GM12873 (cell line): ENCODE measurements around the gene KCTD7.

Experiments
- CTCF ChIP-seq: IDR thresholded peaks from 2 replicates; pipeline ENCODE4 v1.5.1; 2012; ENCODE audit warnings: low read depth, mild to moderate bottlenecking, moderate library complexity, low read length, control low read depth; ENCODE audit not compliant: insufficient read depth; ENCODE audit errors: missing control alignments

KCTD7 gene

DNA sequence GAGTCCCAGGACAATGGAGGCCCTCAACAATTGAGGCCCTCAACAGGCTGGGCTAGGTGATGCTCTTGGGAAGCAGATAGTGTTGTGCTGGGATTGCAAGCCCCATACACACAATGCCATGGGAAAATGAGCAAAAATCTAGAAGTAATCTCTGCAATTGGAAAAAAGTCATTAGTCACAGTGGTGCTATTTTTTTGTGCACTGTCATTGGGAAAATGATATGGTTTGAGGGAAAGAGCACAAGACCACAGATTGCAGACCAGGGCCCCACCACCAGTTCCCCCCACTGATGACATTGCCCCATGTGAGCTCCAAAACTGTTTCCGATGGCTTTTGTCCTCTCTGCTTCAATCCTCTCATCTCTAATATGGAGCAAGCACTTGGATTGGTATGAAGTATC is 1.9 kb downstream of the KCTD7 start:
- no peak for TF ChIP-seq CTCF

GRCh38 chr7:66631471-66631870 is 2.8 kb downstream of the KCTD7 start:
- no peak for TF ChIP-seq CTCF

GRCh38 chr7:66634816-66635215 is 6.1 kb downstream of the KCTD7 start:
- no peak for TF ChIP-seq CTCF

GRCh38 chr7:66638309-66639099 is 9.8 kb downstream of the KCTD7 start:
- peak; percentile 11 for TF ChIP-seq CTCF

- TF ChIP-seq CTCF: no peak
Measured at GRCh38 chr7:66639773-66640172, 11.1 kb downstream of the KCTD7 start.

DNA sequence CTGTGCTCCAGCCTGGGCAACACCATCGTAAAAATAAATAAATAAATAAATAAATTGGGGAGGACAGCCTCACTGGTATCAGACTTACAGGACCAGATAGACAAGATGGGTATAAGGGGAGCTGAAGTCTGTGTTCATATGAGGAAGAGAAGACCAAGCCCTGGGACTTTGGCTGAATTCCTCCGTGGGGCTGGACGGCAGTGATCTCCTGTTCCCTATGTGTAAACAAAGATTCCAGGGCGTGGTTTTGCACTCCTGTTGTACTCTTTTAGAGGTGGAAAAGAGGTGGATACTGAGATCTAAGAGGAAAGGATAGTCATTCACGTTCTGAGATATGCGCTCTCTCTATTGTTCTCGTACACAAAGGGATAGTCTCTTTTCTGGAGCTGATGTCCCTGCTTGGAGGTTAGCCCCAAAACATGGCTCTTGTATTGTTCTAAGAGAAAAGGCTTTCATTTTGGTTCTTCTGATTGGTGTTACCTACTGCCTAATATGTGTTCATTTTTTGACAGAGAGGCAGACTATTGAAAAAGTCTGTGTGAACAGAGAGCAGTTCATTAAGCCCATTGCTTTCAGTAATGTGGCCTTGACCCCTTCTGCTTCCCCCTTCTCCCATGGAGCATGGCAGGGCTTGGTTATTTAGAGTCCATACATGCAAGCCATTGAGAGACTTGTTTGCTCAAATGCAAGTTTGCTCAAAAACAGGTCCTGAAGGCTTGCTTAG is 12.3 kb downstream of the KCTD7 start:
- TF ChIP-seq CTCF: no peak

GRCh38 chr7:66641526-66641871 is 12.8 kb downstream of the KCTD7 start:
- no peak for TF ChIP-seq CTCF
